ENCODE measurements around the gene ZC2HC1B. TPM values are rescaled to one million over a fixed set of nuclear protein-coding genes. Genes with fewer than 3 reads are reported as not detected.

The ZC2HC1B gene
- total and polyA plus RNA-seq, 10 donors: 0.17 to 0.85 (median 0.30) TPM; not detected in 5

DNA sequence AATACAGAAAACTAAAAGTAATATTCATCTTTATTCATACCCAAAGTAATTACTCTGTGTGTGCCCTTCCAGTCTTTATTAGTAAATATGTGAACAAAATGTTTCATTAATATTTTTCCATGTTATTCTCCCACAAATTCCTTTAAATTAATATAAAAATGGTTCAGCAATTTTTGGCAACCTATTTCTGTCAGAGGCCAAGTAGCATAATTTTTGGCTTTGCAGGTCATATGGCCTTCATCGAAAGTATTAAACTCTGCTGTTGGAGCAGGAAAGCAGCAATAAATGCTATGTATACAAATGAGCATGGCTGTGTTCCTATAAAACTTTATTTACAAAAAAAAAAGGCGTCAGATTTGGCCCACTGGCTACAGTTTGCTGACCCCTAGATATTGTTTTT is 16.1 kb downstream of the ZC2HC1B start:
- H3K27ac ChIP-seq: no peak overlapping the region
- no peaks in the 10 kb centered on the region for H3K36me3 ChIP-seq
- intact Hi-C loops (cut with DNase I; ENCODE audit: low total_unique reads): no loop called here
- no peak for DNase-seq
- H3K27me3 ChIP-seq (replicated peaks in 1 of 7): no peaks in the 10 kb centered on the region
- 90 to 96% (median 92%) methylated on average over 2 of the region's 2 CpGs for WGBS, 5 donors
- TF ChIP-seq POLR2AphosphoS5 (IDR thresholded peaks at IDR 0.05): no peak
- TF ChIP-seq POLR2A (IDR thresholded peaks at IDR 0.05): no peak
- TF ChIP-seq, protein P1, sequence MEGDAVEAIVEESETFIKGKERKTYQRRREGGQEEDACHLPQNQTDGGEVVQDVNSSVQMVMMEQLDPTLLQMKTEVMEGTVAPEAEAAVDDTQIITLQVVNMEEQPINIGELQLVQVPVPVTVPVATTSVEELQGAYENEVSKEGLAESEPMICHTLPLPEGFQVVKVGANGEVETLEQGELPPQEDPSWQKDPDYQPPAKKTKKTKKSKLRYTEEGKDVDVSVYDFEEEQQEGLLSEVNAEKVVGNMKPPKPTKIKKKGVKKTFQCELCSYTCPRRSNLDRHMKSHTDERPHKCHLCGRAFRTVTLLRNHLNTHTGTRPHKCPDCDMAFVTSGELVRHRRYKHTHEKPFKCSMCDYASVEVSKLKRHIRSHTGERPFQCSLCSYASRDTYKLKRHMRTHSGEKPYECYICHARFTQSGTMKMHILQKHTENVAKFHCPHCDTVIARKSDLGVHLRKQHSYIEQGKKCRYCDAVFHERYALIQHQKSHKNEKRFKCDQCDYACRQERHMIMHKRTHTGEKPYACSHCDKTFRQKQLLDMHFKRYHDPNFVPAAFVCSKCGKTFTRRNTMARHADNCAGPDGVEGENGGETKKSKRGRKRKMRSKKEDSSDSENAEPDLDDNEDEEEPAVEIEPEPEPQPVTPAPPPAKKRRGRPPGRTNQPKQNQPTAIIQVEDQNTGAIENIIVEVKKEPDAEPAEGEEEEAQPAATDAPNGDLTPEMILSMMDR (IDR thresholded peaks at IDR 0.05 in 8 of 11, conservative IDR thresholded peaks at IDR 0.05 in 3 of 11): no peak
- no peak overlapping the region for H3K4me3 ChIP-seq
- H3K9me3 ChIP-seq: peaks cover 0 to 21% (median 5%) of the 10 kb centered on the region in 8 donors
- H3K4me1 ChIP-seq: no peaks in the 10 kb centered on the region

DNA sequence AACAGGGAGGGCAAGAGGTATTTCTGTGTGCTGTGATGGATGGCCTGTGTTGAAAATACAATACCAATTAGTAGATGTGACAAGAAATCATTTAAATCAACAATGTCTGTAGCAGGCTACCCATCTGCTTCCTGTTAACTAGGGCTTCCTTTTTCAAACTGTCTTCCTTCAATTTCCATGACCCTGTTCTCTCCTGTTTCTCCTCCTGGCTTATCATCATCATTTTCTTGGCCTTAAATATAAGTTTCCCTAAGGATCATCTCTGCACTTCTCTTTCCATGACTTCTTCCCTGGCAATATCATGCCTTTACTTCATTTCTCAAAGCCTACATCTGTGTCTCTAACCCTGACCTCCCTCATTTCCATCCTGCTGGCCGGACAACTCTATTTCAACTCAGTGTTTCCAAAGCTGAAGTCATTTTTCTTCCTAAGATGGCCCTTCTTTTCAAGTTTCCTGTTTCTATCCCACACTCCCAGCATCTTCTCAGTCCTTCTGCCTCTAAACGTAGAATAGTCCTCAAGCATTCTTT is 18.2 kb downstream of the ZC2HC1B start:
- no peak overlapping the region for H3K4me3 ChIP-seq
- intact Hi-C loops (cut with DNase I; ENCODE audit: low total_unique reads): no loop called here
- TF ChIP-seq, protein P1 (IDR thresholded peaks at IDR 0.05 in 8 of 11, conservative IDR thresholded peaks at IDR 0.05 in 3 of 11): no peak
- H3K9me3 ChIP-seq: peaks cover 0 to 12% (median 2%) of the 10 kb centered on the region in 8 donors
- 63 to 83% (median 74%) methylated on average over 2 of the region's 2 CpGs for WGBS, 5 donors
- no peak overlapping the region for H3K27ac ChIP-seq
- no peak for DNase-seq
- no peaks in the 10 kb centered on the region for H3K36me3 ChIP-seq
- no peaks in the 10 kb centered on the region for H3K4me1 ChIP-seq
- H3K27me3 ChIP-seq (replicated peaks in 1 of 7): no peaks in the 10 kb centered on the region

DNA sequence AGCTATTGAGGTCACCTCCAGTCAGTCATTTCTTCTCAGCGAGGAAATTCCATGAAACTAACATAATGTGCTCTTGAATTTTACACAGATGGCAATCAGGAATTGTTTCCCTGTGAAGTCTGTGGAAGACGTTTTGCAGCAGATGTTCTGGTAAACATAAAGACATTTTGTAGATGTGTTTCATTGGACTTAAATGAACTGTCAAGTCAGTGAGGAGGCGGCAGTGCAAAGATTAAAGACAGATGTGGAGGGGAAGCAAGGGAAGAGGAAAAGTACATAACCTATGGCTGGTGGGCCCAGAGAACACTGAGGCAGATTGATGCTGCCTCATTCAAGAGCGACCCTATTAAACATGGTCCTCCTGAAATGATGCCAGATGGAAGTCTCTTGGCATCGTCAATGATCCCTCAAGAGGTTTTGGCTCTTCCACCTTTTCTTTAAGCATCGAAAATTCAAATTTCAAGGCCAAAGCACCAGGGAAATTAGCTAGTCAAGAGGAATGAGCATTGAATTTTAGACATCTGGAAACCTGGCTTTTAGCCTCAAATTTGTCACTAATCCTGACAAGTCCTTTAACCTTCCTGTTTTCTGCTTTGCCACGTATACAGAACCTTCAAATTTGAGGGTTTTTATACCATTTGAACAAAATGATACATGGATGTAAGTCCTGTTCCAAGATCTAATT is 20.1 kb downstream of the ZC2HC1B start:
- H3K27ac ChIP-seq: no peak overlapping the region
- no peaks in the 10 kb centered on the region for H3K9me3 ChIP-seq
- DNase-seq: no peak
- H3K4me1 ChIP-seq: no peaks in the 10 kb centered on the region
- 75 to 87% (median 84%) methylated on average over 7 of the region's 7 CpGs for WGBS, 5 donors
- no peaks in the 10 kb centered on the region for H3K36me3 ChIP-seq
- intact Hi-C loops (cut with DNase I; ENCODE audit: low total_unique reads): no loop called here
- no peak overlapping the region for H3K4me3 ChIP-seq
- no peak for TF ChIP-seq POLR2AphosphoS5 (IDR thresholded peaks at IDR 0.05)
- TF ChIP-seq POLR2A (IDR thresholded peaks at IDR 0.05): no peak
- TF ChIP-seq, protein P1 (IDR thresholded peaks at IDR 0.05 in 8 of 11, conservative IDR thresholded peaks at IDR 0.05 in 3 of 11): no peak
- no peaks in the 10 kb centered on the region for H3K27me3 ChIP-seq (replicated peaks in 1 of 7)

DNA sequence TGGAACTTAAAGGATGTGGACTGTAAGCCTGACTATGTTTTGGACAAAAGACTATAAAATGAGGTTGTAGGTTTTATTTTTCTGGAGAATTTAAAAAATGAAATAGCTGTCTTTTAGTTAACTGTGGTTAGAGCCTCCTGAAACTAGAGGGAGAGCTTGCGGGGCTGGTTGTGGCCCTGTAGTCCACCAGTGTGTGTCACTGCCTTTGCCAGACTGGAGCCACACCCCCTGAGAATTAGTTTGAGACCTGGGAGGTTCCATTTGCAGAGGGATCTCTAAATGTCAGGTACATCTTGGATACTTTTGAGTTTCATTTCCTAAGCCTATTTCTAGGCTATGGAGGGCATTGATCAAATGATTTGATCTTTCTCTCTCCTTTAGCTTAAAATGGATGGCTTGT is 20.8 kb downstream of the ZC2HC1B start:
- intact Hi-C loops (cut with DNase I; ENCODE audit: low total_unique reads): no loop called here
- H3K4me3 ChIP-seq: no peak overlapping the region
- DNase-seq: no peak
- TF ChIP-seq, protein P1 (IDR thresholded peaks at IDR 0.05 in 8 of 11, conservative IDR thresholded peaks at IDR 0.05 in 3 of 11): no peak
- no peak for TF ChIP-seq POLR2A (IDR thresholded peaks at IDR 0.05)
- no peak for TF ChIP-seq POLR2AphosphoS5 (IDR thresholded peaks at IDR 0.05)
- no peaks in the 10 kb centered on the region for H3K36me3 ChIP-seq
- 91 to 100% (median 100%) methylated on average over 1 of the region's 1 CpG for WGBS, 5 donors
- H3K27ac ChIP-seq: no peak overlapping the region
- H3K27me3 ChIP-seq (replicated peaks in 1 of 7): no peaks in the 10 kb centered on the region
- H3K9me3 ChIP-seq: no peaks in the 10 kb centered on the region
- no peaks in the 10 kb centered on the region for H3K4me1 ChIP-seq

Data from spleen (tissue), 11 donors.